Keratinocyte (primary cell): ENCODE results near the gene PANK3. TPM values are rescaled to one million over a fixed set of nuclear protein-coding genes. Genes with fewer than 3 reads are reported as not detected.

Experiments used
- DNase-seq: peaks from one replicate; pipeline ENCODE4 v3.0.0-alpha.2; 2011; ENCODE audit warnings: low read depth, missing footprints, low spot score
- FAIRE-seq: peaks from 2 replicates; lab custom pipeline; 2011; peaks lifted over from hg19 to GRCh38; lab: Jason Lieb, UNC
- H2AFZ ChIP-seq: 2 replicates; pipeline ENCODE4 v1.6.0; 2012; ENCODE audit warnings: low read length, control low read depth, inconsistent platforms; ENCODE audit not compliant: control insufficient read depth
- H3K27ac ChIP-seq: 2 replicates; pipeline ENCODE4 v1.5.1; 2011; ENCODE audit warnings: low read length; ENCODE audit not compliant: control insufficient read depth, insufficient read depth
- H3K27me3 ChIP-seq: 3 replicates; pipeline ENCODE4 v1.6.0; 2011; ENCODE audit warnings: low read length; ENCODE audit not compliant: control insufficient read depth, insufficient read depth; ENCODE audit errors: extremely low read depth
- H3K36me3 ChIP-seq, 2 experiments: 2 replicates in 1 of 2; 3 replicates in 1 of 2; pipeline ENCODE4 v1.5.1; 2011; ENCODE audit warnings: low read length in 2 of 2, mild to moderate bottlenecking in 1 of 2; ENCODE audit not compliant: control insufficient read depth in 2 of 2, insufficient read depth in 2 of 2; ENCODE audit errors: extremely low read depth in 1 of 2
- H3K4me1 ChIP-seq: 3 replicates; pipeline ENCODE4 v1.5.1; 2011; ENCODE audit warnings: low read length; ENCODE audit not compliant: control insufficient read depth, insufficient read depth; ENCODE audit errors: extremely low read depth
- H3K4me2 ChIP-seq: 3 replicates; pipeline ENCODE4 v1.6.0; 2011; ENCODE audit warnings: low read depth, low read length; ENCODE audit not compliant: control insufficient read depth, insufficient read depth; ENCODE audit errors: extremely low read depth
- H3K4me3 ChIP-seq, 3 experiments: fragments of 200-600 bp in 1 of 3; sonication (generic) in 1 of 3; 2 replicates in 2 of 3; 3 replicates in 1 of 3; pipeline ENCODE4 v1.5.1; 2011 to 2016; ENCODE audit warnings: low read length in 3 of 3, mild to moderate bottlenecking in 3 of 3, control low read depth in 2 of 3, inconsistent platforms in 1 of 3, low read depth in 1 of 3, mixed read lengths in 1 of 3, mixed run types in 1 of 3, moderate library complexity in 1 of 3; ENCODE audit not compliant: control insufficient read depth in 2 of 3, insufficient read depth in 2 of 3; ENCODE audit errors: extremely low read depth in 1 of 3
- H3K79me2 ChIP-seq: 2 replicates; pipeline ENCODE4 v1.6.0; 2012; ENCODE audit warnings: low read length; ENCODE audit not compliant: control insufficient read depth, insufficient read depth
- H3K9ac ChIP-seq: 3 replicates; pipeline ENCODE4 v1.6.0; 2011; ENCODE audit warnings: low read length; ENCODE audit not compliant: control insufficient read depth, insufficient read depth; ENCODE audit errors: extremely low read depth
- H3K9me1 ChIP-seq: 3 replicates; pipeline ENCODE4 v1.6.0; 2011; ENCODE audit warnings: low read length; ENCODE audit not compliant: control insufficient read depth, insufficient read depth; ENCODE audit errors: extremely low read depth
- H3K9me3 ChIP-seq: 2 replicates; pipeline ENCODE4 v1.5.1; 2012; ENCODE audit warnings: low read depth, low read length; ENCODE audit not compliant: control insufficient read depth
- H4K20me1 ChIP-seq: 3 replicates; pipeline ENCODE4 v1.6.0; 2011; ENCODE audit warnings: low read length; ENCODE audit not compliant: control insufficient read depth, insufficient read depth; ENCODE audit errors: extremely low read depth
- EZH2 ChIP-seq: IDR thresholded peaks from one replicate; pipeline ENCODE4 v1.6.1; 2012; ENCODE audit warnings: inconsistent platforms, mild to moderate bottlenecking, low read length, moderate library complexity
- dilution Hi-C: fragments of 300-500 bp; cut with MboI; formaldehyde crosslinking; loops from one replicate; pipeline ENCODE4 v1.7.0; 2020; ENCODE audit warnings: low sequenced_read_pairs; ENCODE audit not compliant: extremely low pct_ligation_motif_present
- polyA minus RNA-seq, 3 experiments: library from RNA; depleted of rRNA, polyadenylated mRNA; stranded (reverse); fragments of >200 nt; gene quantifications; 1 replicate in 1 of 3; 2 replicates in 1 of 3; 3 replicates in 1 of 3; pipeline ENCODE4 v1.2.3, GENCODE V29; 2011
- polyA plus RNA-seq, 5 experiments: library from polyadenylated mRNA; depleted of rRNA in 3 of 5; stranded (reverse) in 3 of 5; stranded (forward) in 1 of 5; unstranded in 1 of 5; fragments of >200 nt; gene quantifications; 1 replicate in 1 of 5; 2 replicates in 3 of 5; 3 replicates in 1 of 5; pipeline versions ENCODE4 v1.2.1 to v1.2.3, GENCODE V29; 2011 to 2012; ENCODE audit warnings: missing spikeins in 2 of 5, low read depth in 1 of 5, low replicate concordance in 1 of 5
- TF ChIP-seq, protein P1 (sequence below), 3 experiments: IDR thresholded peaks in 1 of 3; conservative IDR thresholded peaks in 1 of 3; optimal IDR thresholded peaks in 1 of 3; 2 replicates in 2 of 3; 3 replicates in 1 of 3; pipeline versions ENCODE3 to v1.5.1; 2011; ENCODE audit warnings: low read length in 3 of 3, mild to moderate bottlenecking in 3 of 3, moderate library complexity in 2 of 3, control low read depth in 1 of 3, inconsistent platforms in 1 of 3; ENCODE audit not compliant: insufficient read depth in 2 of 3; ENCODE audit errors: extremely low read depth in 1 of 3

The PANK3 gene
- polyA plus RNA-seq, result 15.6 to 39.6 TPM (median 18.7 TPM) in 3 replicates
- 54.5 TPM for polyA plus RNA-seq (2011; ENCODE audit: low read depth)
- polyA plus RNA-seq (2011; cell fraction: cytosol; rRNA removed), result 11.5 and 23.0 TPM in 2 replicates
- polyA plus RNA-seq (2011; cell fraction: nucleus; rRNA removed), result 21.8 and 30.4 TPM in 2 replicates
- 21.7 and 29.3 TPM in 2 replicates for polyA plus RNA-seq (2012; ENCODE audit: low replicate concordance)
- polyA minus RNA-seq, result 3.4 to 26.0 TPM (median 14.5 TPM) in 3 replicates
- polyA minus RNA-seq (2011; cell fraction: cytosol; rRNA and poly(A)+ RNA removed), result 18.0 TPM
- polyA minus RNA-seq (2011; cell fraction: nucleus; rRNA and poly(A)+ RNA removed), result 23.0 and 41.3 TPM in 2 replicates

DNA sequence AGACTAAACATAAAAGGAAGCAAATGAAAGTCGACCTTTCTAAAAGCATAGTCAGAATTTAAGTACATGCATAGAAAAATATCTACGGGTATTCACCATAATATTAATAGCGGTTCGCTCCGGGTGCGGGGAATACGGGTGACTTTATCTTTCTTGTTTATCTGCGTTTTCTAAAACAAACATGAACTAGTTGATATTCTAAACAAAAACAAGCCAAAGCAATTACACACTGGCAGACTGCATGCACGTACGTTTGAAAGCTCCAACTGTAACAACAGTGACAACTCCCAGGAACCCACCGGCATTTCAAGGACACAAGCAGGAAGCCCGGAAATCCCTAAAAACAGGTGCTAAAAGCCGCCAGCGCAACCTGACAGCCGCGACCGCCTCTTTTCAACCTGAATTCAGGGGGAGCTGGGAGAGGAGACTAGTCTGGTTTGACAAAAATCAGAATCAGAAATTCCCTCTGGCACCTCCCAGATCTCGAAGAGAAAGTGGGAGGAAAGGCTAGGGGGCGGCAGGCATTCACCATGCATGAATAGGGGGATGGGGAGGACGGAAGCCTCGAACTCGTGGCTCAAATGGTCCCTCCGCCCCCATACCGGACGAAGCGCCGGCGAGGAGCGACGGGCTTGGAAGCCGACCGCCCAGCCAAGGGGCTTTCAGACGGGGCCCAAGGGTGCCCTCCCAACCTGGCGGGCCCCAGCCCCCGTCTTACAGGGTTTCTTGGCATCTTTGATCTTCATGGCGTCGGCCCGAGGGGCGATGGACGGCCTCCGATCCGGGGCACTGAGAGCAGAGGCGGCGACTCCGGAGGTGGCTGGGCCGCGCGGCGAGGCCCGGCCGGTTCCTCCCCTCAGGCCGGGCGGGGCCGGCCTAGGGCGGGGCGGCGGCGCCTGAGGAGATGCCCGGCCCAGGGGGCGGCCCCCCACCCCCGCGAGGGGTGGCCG lies at the start of gene PANK3:
Gene PANK3 (minus strand): TSS at position 831 of the 950 bp plus-strand sequence. CDS start 85 bp downstream, at position 746.
- dilution Hi-C loops, result no loop called here
- H3K27me3 ChIP-seq, result no peaks in the 10 kb centered on the region
- H3K79me2 ChIP-seq, result peaks cover 49% of the 10 kb centered on the region
- DNase-seq (no peak), FAIRE-seq (no peak)
- peak within 1 kb of the TSS; percentile 86 for H3K27ac ChIP-seq
- peak within 1 kb of the TSS; percentile 90 for H3K9ac ChIP-seq
- H3K9me3 ChIP-seq, result no peaks in the 10 kb centered on the region
- H3K4me2 ChIP-seq, result peak within 1 kb of the TSS; percentile 99
- peaks cover 21% of the 10 kb centered on the region for H3K4me1 ChIP-seq
- H2AFZ ChIP-seq, result peak within 1 kb of the TSS; percentile 96
- no peaks in the 10 kb centered on the region for H3K9me1 ChIP-seq
- H4K20me1 ChIP-seq, result peaks cover 18% of the 10 kb centered on the region
- peak within 1 kb of the TSS; percentile 94 to 99 (median 98) for H3K4me3 ChIP-seq
- peaks cover 0 to 8% of the 10 kb centered on the region in 2 experiments for H3K36me3 ChIP-seq
- TF ChIP-seq, protein P1, sequence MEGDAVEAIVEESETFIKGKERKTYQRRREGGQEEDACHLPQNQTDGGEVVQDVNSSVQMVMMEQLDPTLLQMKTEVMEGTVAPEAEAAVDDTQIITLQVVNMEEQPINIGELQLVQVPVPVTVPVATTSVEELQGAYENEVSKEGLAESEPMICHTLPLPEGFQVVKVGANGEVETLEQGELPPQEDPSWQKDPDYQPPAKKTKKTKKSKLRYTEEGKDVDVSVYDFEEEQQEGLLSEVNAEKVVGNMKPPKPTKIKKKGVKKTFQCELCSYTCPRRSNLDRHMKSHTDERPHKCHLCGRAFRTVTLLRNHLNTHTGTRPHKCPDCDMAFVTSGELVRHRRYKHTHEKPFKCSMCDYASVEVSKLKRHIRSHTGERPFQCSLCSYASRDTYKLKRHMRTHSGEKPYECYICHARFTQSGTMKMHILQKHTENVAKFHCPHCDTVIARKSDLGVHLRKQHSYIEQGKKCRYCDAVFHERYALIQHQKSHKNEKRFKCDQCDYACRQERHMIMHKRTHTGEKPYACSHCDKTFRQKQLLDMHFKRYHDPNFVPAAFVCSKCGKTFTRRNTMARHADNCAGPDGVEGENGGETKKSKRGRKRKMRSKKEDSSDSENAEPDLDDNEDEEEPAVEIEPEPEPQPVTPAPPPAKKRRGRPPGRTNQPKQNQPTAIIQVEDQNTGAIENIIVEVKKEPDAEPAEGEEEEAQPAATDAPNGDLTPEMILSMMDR (optimal IDR thresholded peaks at IDR 0.05 in 1 of 3, IDR thresholded peaks at IDR 0.05 in 1 of 3, conservative IDR thresholded peaks at IDR 0.05 in 1 of 3; ENCODE audit: extremely low read depth in 1 of 3, insufficient read depth in 2 of 3, low read length in 3 of 3), result no peak
- no peak for TF ChIP-seq EZH2

DNA sequence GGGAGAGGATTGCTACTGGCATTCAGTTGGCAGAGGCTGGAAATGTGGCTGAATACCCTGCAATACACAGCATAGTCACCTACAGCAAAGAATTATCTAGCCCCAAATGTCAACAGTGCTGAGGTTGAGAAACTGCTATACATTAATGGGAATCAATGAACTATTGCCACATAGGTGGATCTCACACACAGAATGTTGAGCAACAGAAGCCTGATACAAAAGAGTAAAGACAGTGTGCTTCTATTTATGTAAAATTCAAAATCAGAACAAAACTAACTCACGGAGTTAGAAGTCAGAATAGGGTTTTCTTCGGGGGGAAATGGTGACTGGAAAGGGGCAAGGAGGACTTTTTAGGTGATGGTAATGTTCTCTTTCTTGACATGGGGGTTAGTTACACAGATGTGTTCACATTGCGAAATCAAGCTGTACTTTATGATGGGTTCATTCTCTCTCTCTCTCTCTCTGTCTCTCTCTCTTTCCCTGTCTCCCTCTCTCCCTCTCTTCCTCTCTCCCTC lies 45.7 kb upstream of the PANK3 start:
- H3K27ac ChIP-seq, result no peak overlapping the region
- FAIRE-seq (no peak), DNase-seq (no peak)
- H3K79me2 ChIP-seq, result no peaks in the 10 kb centered on the region
- dilution Hi-C loops, result no loop called here
- H3K27me3 ChIP-seq, result no peaks in the 10 kb centered on the region
- no peak overlapping the region for H3K4me2 ChIP-seq
- no peaks in the 10 kb centered on the region for H4K20me1 ChIP-seq
- no peaks in the 10 kb centered on the region for H3K36me3 ChIP-seq
- no peak overlapping the region for H3K9ac ChIP-seq
- no peak overlapping the region for H3K4me3 ChIP-seq
- no peak overlapping the region for H2AFZ ChIP-seq
- no peaks in the 10 kb centered on the region for H3K9me1 ChIP-seq
- H3K9me3 ChIP-seq, result no peaks in the 10 kb centered on the region
- no peak for TF ChIP-seq EZH2
- TF ChIP-seq, protein P1 (optimal IDR thresholded peaks at IDR 0.05 in 1 of 3, IDR thresholded peaks at IDR 0.05 in 1 of 3, conservative IDR thresholded peaks at IDR 0.05 in 1 of 3; ENCODE audit: extremely low read depth in 1 of 3, insufficient read depth in 2 of 3, low read length in 3 of 3), result no peak
- H3K4me1 ChIP-seq, result no peaks in the 10 kb centered on the region
